SK-N-MC (cell line): ENCODE measurements around the gene LRBA.
A peak's percentile ranks its signal among the peaks of the same experiment; 100 is the strongest.
"Not testable (repeated sequence)": the region's sequence is repeated elsewhere in the genome, so short reads cannot be mapped to it uniquely, and the experiment has no call there.

ENCODE experiments used
- DNase-seq: peaks from one replicate; pipeline ENCODE4 v3.0.0-alpha.2; 2011; ENCODE audit warnings: low read depth, low spot score
- H3K27ac ChIP-seq: fragments of 200-600 bp; sonication (generic); 2 replicates; pipeline ENCODE4 v1.5.1; 2016; ENCODE audit warnings: mixed run types
- H3K36me3 ChIP-seq: fragments of 200-600 bp; sonication (generic); 2 replicates; pipeline ENCODE4 v1.6.1; 2017; ENCODE audit warnings: antibody characterized with exemption, low read length, mixed read lengths; ENCODE audit not compliant: insufficient read depth
- H3K4me3 ChIP-seq: fragments of 200-600 bp; sonication (generic); 2 replicates; pipeline ENCODE4 v1.5.1; 2016
- H3K9ac ChIP-seq: fragments of 200-600 bp; sonication (generic); 2 replicates; pipeline ENCODE4 v1.8.0; 2017; ENCODE audit warnings: mixed run types, mixed read lengths; ENCODE audit not compliant: insufficient read length
- H3K9me3 ChIP-seq: fragments of 200-600 bp; sonication (generic); 2 replicates; pipeline ENCODE4 v1.6.1; 2017; ENCODE audit warnings: low read depth, mild to moderate bottlenecking, antibody characterized with exemption, low read length, moderate library complexity, mixed read lengths
- EZH2 ChIP-seq: fragments of 200-600 bp; sonication (generic); IDR thresholded peaks from one replicate; pipeline ENCODE4 v1.6.1; 2017; ENCODE audit warnings: antibody characterized with exemption
- FOXP2 ChIP-seq: optimal IDR thresholded peaks from 2 replicates; pipeline ENCODE3; 2011; ENCODE audit warnings: mild to moderate bottlenecking, moderate library complexity; ENCODE audit not compliant: insufficient read depth; ENCODE audit errors: extremely low read length, control extremely low read depth
- POLR2AphosphoS5 ChIP-seq: IDR thresholded peaks from 2 replicates; pipeline ENCODE4 v1.6.1; 2012; ENCODE audit warnings: mild to moderate bottlenecking, low read depth, low read length, borderline replicate concordance

LRBA gene

DNA sequence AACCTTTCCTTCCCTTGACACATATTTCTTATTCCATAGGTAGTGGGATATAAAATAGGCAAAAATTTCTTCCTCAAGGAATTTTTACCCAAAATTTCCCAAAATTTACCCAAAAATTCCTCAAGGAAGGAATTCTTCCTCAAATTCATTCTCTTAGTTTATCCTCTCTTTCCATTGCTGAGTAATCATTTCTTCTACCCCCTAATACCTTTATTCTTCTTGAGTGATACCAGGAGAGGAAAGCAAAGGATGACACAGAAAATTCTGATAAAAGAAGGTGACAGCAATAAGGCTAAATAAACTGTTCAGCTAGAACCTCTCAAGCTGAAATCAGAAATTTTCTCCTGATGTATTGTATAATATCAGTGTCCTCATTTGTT, 624.6 kb downstream of the LRBA start:
- no peak overlapping the region for H3K9ac ChIP-seq
- no peak for DNase-seq
- no peaks in the 10 kb centered on the region for H3K9me3 ChIP-seq
- no peak overlapping the region for H3K27ac ChIP-seq
- TF ChIP-seq FOXP2 (no peak), POLR2AphosphoS5 (no peak), EZH2 (no peak)
- H3K36me3 ChIP-seq = no peaks in the 10 kb centered on the region
- no peak overlapping the region for H3K4me3 ChIP-seq

DNA sequence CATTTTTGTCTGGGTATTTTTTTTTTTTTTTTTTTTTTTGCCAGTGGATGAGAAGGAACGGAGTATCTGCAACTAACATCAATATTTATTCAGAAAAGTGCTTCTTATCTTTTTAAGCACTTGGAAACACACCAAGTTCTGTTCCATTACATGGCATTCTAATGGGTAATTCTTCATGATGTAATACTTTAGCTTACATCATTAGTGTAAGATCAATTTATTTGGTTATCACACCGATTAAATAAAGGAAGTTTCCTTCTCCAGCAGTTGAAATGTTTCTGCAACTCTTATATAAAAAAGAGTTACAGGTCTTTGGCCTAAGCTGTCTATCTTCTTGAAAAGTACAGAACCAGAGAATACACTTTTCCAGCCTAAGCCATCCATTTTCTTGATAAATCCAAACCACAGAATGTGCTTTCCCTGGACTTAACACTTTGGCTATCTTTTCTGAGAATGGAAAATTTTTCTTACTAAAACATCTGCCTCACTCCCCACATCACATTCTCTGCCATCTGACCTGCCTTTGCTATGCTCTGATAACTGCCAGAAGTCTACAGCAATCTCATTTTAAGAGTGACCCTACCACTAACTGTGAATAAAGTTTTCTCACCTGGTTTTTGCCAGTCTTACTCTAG, 625.1 kb downstream of the LRBA start:
- H3K9ac ChIP-seq = no peak overlapping the region

DNA sequence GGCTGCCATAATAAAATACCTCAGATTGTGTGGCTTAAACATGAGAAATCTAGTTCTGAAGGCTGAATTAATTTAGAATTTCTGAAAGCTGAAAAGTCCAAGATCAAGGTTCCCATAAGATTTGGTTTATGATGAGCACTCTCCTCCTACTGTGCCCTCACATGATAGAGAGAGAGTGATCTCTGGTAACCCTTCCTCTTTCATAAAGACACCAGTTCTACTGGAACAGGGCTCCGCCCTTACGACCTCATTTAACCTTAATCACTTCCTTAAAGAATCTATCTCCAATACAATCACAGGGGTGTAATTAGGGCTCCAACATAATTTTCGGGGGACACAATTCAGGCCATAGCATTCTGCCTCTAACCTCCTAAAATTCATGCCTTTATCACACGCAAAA, 627.1 kb downstream of the LRBA start:
- TF ChIP-seq POLR2AphosphoS5 = no peak
- no peak for TF ChIP-seq FOXP2
- TF ChIP-seq EZH2 = no peak
- DNase-seq = no peak
- no peaks in the 10 kb centered on the region for H3K36me3 ChIP-seq
- H3K27ac ChIP-seq = no peak overlapping the region
- no peaks in the 10 kb centered on the region for H3K9me3 ChIP-seq
- H3K4me3 ChIP-seq = no peak overlapping the region
- H3K9ac ChIP-seq = no peak overlapping the region

More for the DNA sequence above, 625.1 kb downstream of the LRBA start:
- Histone ChIP-seq H3K9me3 (no peaks in the 10 kb centered on the region), H3K27ac (no peak overlapping the region), H3K4me3 (no peak overlapping the region), H3K36me3 (no peaks in the 10 kb centered on the region)
- TF ChIP-seq POLR2AphosphoS5 (no peak), EZH2 (no peak), FOXP2 (no peak)
- DNase-seq = no peak

DNA sequence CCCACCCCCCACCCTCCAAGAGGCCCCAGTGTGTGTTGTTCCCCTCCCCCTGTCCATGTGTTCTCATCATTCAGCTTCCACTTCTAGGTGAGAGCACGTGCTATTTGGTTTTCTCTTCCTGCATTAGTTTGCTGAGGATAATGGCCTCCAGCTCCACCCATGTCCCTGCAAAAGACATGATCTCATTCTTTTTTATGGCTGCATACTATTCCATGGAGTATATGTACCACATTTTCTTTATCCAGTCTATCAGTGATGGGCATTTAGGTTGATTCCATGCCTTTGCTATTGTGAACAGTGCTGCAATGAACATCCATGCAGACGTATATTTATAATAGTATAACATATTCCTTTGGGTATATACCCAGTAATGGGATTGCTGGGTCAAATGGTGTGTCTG, 628.7 kb downstream of the LRBA start:
- H3K27ac ChIP-seq, H3K9ac ChIP-seq, H3K36me3 ChIP-seq, DNase-seq, H3K4me3 ChIP-seq, H3K9me3 ChIP-seq: not testable (repeated sequence)

DNA sequence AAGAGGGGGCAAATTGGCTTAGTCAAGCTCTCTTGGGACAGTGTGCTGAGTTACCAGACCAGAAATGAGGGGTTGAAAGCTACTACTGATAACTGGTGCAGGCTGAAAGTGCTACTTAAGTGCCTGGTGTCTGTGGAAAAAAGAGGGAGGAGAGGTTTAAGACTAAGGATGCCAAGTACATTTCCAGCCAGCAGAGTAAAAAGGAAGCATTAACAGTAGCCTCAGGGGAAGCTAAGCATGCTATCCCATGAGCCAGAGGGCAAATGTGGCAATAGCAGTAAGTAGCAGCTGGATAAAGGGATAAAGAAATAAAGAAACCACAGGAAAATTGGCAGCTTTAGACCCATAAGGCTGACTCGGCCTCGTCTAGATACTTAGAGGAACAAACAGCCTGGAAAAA, 629.5 kb downstream of the LRBA start:
- Histone ChIP-seq H3K36me3 (no peaks in the 10 kb centered on the region), H3K27ac (peak overlapping the region; percentile 76; the same call in 1 of the 2 replicates)

DNA sequence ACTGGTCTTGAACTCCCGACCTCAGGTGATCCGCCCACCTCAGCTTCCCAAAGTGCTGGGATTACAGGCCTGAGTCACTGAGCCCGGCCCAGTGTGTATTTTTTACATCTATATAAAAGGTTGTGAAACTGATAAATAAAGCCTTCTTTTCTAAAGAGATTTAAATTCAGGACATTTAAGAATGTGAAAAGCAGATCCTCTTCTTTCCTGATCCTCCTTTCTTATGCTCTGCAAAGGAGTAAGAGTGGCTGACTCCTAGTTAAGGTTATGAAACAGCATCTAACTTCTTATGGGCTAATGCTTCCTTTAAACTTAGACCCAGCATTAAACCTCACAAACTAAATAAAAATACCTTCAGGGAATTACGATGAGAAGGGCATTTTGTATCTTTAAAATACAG, 630.8 kb downstream of the LRBA start:
- H3K9me3 ChIP-seq = no peaks in the 10 kb centered on the region
- no peak for TF ChIP-seq EZH2
- TF ChIP-seq FOXP2 = no peak
- no peak for TF ChIP-seq POLR2AphosphoS5
- no peak overlapping the region for H3K4me3 ChIP-seq
- no peak overlapping the region for H3K27ac ChIP-seq
- DNase-seq = no peak
- H3K36me3 ChIP-seq = no peaks in the 10 kb centered on the region
- H3K9ac ChIP-seq = no peak overlapping the region

More for the DNA sequence above, 629.5 kb downstream of the LRBA start:
- Histone ChIP-seq H3K9me3 (no peaks in the 10 kb centered on the region), H3K9ac (no peak overlapping the region), H3K4me3 (peak overlapping the region; percentile 49; the same call in 1 of the 2 replicates)
- TF ChIP-seq EZH2 (no peak), FOXP2 (no peak), POLR2AphosphoS5 (peak; percentile 63; the same call in 1 of the 2 replicates)
- DNase-seq = peak; percentile 91

DNA sequence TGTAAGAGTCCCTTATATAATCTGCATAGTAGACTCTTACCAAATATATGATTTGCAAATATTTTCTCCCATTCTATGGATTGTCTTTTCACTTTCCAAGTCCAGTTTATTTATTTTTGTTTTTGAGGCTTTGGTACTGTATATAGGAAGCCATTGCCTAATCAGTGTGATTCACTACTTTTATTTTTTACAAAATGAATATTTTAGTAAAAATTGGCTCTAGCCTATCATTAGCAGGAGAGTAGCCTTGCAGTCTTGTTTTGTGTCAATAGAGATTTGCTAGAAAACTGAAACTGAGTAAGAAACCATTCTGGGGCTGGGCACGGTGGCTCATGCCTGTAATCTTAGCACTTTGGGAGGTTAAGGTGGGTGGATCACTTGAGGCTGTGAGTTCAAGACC, 633.1 kb downstream of the LRBA start:
- Histone ChIP-seq H3K27ac (peak overlapping the region; percentile 99), H3K9ac (no peak overlapping the region), H3K9me3 (no peaks in the 10 kb centered on the region), H3K4me3 (peak overlapping the region; percentile 41), H3K36me3 (no peaks in the 10 kb centered on the region)
- TF ChIP-seq FOXP2 = no peak
- TF ChIP-seq EZH2 = no peak
- no peak for TF ChIP-seq POLR2AphosphoS5
- no peak for DNase-seq

DNA sequence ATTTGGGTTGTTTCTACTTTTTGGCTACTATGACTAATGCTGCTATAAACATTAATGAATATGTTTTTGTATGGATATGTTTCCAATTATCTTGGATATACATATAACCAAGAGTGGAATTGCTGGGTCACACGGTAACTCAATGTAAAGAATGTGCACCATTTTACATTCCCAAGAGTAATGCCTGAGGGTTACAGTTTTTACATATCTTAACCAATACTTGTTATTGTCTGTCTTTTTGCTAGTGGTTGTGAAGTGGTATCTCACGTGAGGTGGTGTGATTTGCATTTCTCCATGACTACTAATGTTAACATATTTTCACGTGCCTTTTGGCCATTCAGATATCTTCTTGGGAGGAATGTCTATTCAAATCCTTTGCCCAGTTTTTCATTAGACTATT, 633.5 kb downstream of the LRBA start:
- Histone ChIP-seq H3K36me3 (no peaks in the 10 kb centered on the region), H3K9me3 (no peaks in the 10 kb centered on the region), H3K4me3 (peak overlapping the region; percentile 67), H3K9ac (no peak overlapping the region), H3K27ac (peak overlapping the region; percentile 99)
- DNase-seq = peak; percentile 97
- TF ChIP-seq EZH2 (no peak), FOXP2 (no peak), POLR2AphosphoS5 (peak; percentile 52; the same call in 1 of the 2 replicates)

DNA sequence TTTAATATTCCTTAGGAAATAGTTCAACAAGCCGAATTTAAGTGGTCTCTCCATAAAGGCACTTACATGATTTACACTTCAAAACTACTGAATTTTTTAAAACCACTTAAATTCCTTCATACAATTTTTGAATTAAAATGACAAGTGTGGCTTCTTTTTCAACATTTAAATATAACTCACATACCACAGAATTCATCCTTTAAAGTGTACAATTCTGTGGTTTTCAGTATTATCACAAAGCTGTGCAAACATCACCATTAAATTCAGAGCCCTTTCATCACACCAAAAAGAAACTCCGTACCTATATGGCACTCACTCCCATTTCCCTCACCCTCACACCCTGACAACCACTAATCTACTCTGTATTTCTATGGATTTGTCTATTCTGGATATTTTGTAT, 634.0 kb downstream of the LRBA start:
- H3K9ac ChIP-seq = no peak overlapping the region
- H3K27ac ChIP-seq = peak overlapping the region; percentile 99
- no peaks in the 10 kb centered on the region for H3K9me3 ChIP-seq
- H3K4me3 ChIP-seq = peak overlapping the region; percentile 67
- H3K36me3 ChIP-seq = no peaks in the 10 kb centered on the region
- DNase-seq = peak; percentile 72
- no peak for TF ChIP-seq POLR2AphosphoS5
- TF ChIP-seq FOXP2 = no peak
- no peak for TF ChIP-seq EZH2
